ENCODE results near the gene MYBPC1. TPM values are rescaled to one million over a fixed set of nuclear protein-coding genes. Genes with fewer than 3 reads are reported as not detected.

Gene MYBPC1, protein sequence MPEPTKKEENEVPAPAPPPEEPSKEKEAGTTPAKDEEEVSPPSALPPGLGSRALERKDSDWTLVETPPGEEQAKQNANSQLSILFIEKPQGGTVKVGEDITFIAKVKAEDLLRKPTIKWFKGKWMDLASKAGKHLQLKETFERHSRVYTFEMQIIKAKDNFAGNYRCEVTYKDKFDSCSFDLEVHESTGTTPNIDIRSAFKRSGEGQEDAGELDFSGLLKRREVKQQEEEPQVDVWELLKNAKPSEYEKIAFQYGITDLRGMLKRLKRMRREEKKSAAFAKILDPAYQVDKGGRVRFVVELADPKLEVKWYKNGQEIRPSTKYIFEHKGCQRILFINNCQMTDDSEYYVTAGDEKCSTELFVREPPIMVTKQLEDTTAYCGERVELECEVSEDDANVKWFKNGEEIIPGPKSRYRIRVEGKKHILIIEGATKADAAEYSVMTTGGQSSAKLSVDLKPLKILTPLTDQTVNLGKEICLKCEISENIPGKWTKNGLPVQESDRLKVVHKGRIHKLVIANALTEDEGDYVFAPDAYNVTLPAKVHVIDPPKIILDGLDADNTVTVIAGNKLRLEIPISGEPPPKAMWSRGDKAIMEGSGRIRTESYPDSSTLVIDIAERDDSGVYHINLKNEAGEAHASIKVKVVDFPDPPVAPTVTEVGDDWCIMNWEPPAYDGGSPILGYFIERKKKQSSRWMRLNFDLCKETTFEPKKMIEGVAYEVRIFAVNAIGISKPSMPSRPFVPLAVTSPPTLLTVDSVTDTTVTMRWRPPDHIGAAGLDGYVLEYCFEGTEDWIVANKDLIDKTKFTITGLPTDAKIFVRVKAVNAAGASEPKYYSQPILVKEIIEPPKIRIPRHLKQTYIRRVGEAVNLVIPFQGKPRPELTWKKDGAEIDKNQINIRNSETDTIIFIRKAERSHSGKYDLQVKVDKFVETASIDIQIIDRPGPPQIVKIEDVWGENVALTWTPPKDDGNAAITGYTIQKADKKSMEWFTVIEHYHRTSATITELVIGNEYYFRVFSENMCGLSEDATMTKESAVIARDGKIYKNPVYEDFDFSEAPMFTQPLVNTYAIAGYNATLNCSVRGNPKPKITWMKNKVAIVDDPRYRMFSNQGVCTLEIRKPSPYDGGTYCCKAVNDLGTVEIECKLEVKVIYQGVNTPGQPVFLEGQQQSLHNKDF
- not detected in 2 replicates for total RNA-seq

GRCh38 chr12:101594700-101595099 is at the start of gene MYBPC1:
Gene MYBPC1, plus strand, starts transcription at chr12:101594971. Its CDS starts 100 bp downstream, at chr12:101595071.

DNA sequence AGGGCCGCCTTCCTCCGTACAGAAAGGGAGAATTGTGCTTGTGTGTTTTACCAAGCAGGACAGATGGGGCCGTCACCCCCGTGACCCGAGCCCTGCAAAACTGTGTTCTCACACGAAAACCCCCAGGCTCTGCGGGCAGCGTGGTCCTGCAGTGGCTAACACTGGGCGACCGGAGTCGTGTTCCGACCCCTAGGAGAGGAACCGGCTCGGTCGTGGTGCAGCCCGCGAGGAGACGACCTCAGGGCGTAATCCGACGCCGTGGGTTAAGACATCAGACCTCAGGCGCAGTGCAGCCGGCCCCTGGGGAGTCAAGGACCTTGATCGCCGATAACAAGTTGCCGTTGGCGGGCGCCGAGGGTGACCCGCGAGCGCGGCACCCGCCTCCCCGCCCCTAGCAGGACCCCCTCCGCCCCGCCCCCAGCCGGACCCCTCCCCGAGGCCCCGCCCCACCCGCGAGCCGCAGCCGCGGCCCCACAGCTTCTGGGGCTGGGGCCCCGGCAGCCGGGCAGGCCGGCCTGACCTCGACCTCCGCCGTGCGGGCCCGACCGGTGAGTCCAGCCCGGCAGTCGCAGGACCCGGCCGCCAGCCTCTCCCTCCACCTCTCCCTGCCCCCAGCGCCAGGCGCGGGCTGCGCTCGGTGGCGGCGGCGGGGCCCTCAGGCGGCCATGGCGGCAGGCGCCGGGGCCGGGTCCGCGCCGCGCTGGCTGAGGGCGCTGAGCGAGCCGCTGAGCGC is 102.6 kb downstream of the MYBPC1 start, which contains the start of gene CHPT1:
Gene CHPT1 (plus strand): TSS at position 444 of the 733 bp plus-strand sequence. CDS start 222 bp downstream, at position 666.

Small RNA genes within 50 kb of the gene (small RNA-seq; reads per million reads assigned to genes)
- not detected for gene RNY1P16

Other genes starting within 250 kb of the MYBPC1 start
- 112 and 142 TPM in 2 replicates for gene ARL1, start 187.2 kb upstream of the MYBPC1 start, total RNA-seq
- gene SPIC, start 119.6 kb upstream of the MYBPC1 start, total RNA-seq, result not detected in 2 replicates
- 38.7 and 44.8 TPM in 2 replicates for gene CHPT1, start 102.7 kb downstream of the MYBPC1 start, total RNA-seq
- 0.11 and 0.52 TPM in 2 replicates for gene SYCP3, start 144.5 kb downstream of the MYBPC1 start, total RNA-seq
- gene GNPTAB, start 236.0 kb downstream of the MYBPC1 start, total RNA-seq, result 56.7 and 59.1 TPM in 2 replicates

Measured in articular chondrocyte of knee joint (primary cell).